OCI-LY3 (cell line): ENCODE results near the gene RNGTT.
"Not testable (repeated sequence)": the region's sequence is repeated elsewhere in the genome, so short reads cannot be mapped to it uniquely, and the experiment has no call there.

Experiments
- H2AFZ ChIP-seq: fragments of 200-600, 300-600 bp; shearing (Covaris generic); 2 replicates; pipeline ENCODE4 v1.6.0; 2014; ENCODE audit warnings: antibody characterized with exemption, low read depth, low read length
- H3K27ac ChIP-seq: fragments of 200-600, 300-600 bp; sonication (generic); 2 replicates; pipeline ENCODE4 v1.5.1; 2014; ENCODE audit warnings: mild to moderate bottlenecking, low read length, moderate library complexity, mixed read lengths
- H3K27me3 ChIP-seq: fragments of 200-600, 300-600 bp; sonication (generic); 2 replicates; pipeline ENCODE4 v1.6.1; 2014; ENCODE audit warnings: low read depth, low read length, mixed read lengths
- H3K36me3 ChIP-seq: fragments of 200-600, 300-600 bp; sonication (generic); replicated peaks from 2 replicates; pipeline ENCODE3; 2014; ENCODE audit warnings: low read depth, low read length, mixed read lengths
- H3K4me1 ChIP-seq: fragments of 300-600, 200-600 bp; sonication (generic); 2 replicates; pipeline ENCODE4 v1.6.1; 2014; ENCODE audit warnings: low read length, mixed read lengths
- H3K4me2 ChIP-seq: fragments of 200-600, 300-600 bp; sonication (generic); 2 replicates; pipeline ENCODE4 v1.6.1; 2014; ENCODE audit warnings: low read length, mixed read lengths
- H3K4me3 ChIP-seq: fragments of 300-600, 200-600 bp; sonication (generic); 2 replicates; pipeline ENCODE4 v1.5.1; 2014; ENCODE audit warnings: antibody characterized with exemption, mild to moderate bottlenecking, low read length, moderate library complexity
- H3K79me2 ChIP-seq: fragments of 300-600, 200-600 bp; shearing (Covaris generic); 2 replicates; pipeline ENCODE4 v1.6.1; 2014; ENCODE audit warnings: mild to moderate bottlenecking, low read length, mixed read lengths
- H3K9ac ChIP-seq: fragments of 300-600, 200-600 bp; shearing (Covaris generic); 2 replicates; pipeline ENCODE4 v1.6.0; 2014; ENCODE audit warnings: mild to moderate bottlenecking, low read length, moderate library complexity
- H3K9me3 ChIP-seq: fragments of 200-600, 300-600 bp; shearing (Covaris generic); 2 replicates; pipeline ENCODE4 v1.6.1; 2014; ENCODE audit warnings: low read length, mixed read lengths; ENCODE audit not compliant: insufficient read depth
- H4K20me1 ChIP-seq: fragments of 200-600, 300-600 bp; sonication (generic); 2 replicates; pipeline ENCODE4 v1.6.1; 2016; ENCODE audit warnings: low read length, mixed read lengths; ENCODE audit not compliant: insufficient read depth
- CTCF ChIP-seq: fragments of 200-600, 300-600 bp; sonication (generic); IDR thresholded peaks from 2 replicates; pipeline ENCODE4 v1.5.1; 2014; ENCODE audit warnings: antibody characterized with exemption, low read length, low read depth
- EZH2phosphoT487 ChIP-seq: fragments of 200-600 bp; shearing (Covaris generic); IDR thresholded peaks from 2 replicates; pipeline ENCODE4 v1.6.1; 2018; ENCODE audit warnings: antibody characterized with exemption, mixed run types, low read depth

RNGTT gene

GRCh38 chr6:88839280-88839679 is 124.1 kb downstream of the RNGTT start:
- Histone ChIP-seq H4K20me1 (peaks cover 5% of the 10 kb centered on the region), H3K79me2 (no peaks in the 10 kb centered on the region), H3K4me2 (no peak overlapping the region), H2AFZ (no peak overlapping the region), H3K27me3 (no peaks in the 10 kb centered on the region), H3K9me3 (no peaks in the 10 kb centered on the region), H3K27ac (no peak overlapping the region), H3K4me3 (no peak overlapping the region), H3K9ac (no peak overlapping the region), H3K36me3 (no peaks in the 10 kb centered on the region), H3K4me1 (peaks cover 25% of the 10 kb centered on the region)
- TF ChIP-seq EZH2phosphoT487 (no peak), CTCF (no peak)

GRCh38 chr6:88835210-88835609 is 128.2 kb downstream of the RNGTT start:
- Histone ChIP-seq H2AFZ (no peak overlapping the region), H3K9me3 (no peaks in the 10 kb centered on the region), H3K27me3 (no peaks in the 10 kb centered on the region), H3K36me3 (no peaks in the 10 kb centered on the region), H3K4me2 (no peak overlapping the region), H3K27ac (no peak overlapping the region), H3K4me3 (no peak overlapping the region), H4K20me1 (no peaks in the 10 kb centered on the region), H3K4me1 (peaks cover 5% of the 10 kb centered on the region), H3K9ac (no peak overlapping the region), H3K79me2 (no peaks in the 10 kb centered on the region)
- no peak for TF ChIP-seq EZH2phosphoT487
- no peak for TF ChIP-seq CTCF

GRCh38 chr6:88833071-88833470 is 130.3 kb downstream of the RNGTT start:
- H3K4me1 ChIP-seq, H3K27ac ChIP-seq, H3K9me3 ChIP-seq, H3K79me2 ChIP-seq, H3K36me3 ChIP-seq, H2AFZ ChIP-seq, H3K9ac ChIP-seq, H3K27me3 ChIP-seq, H3K4me2 ChIP-seq, H3K4me3 ChIP-seq, H4K20me1 ChIP-seq: not testable (repeated sequence)

GRCh38 chr6:88827599-88827998 is 135.8 kb downstream of the RNGTT start:
- H3K4me3 ChIP-seq, H2AFZ ChIP-seq, H4K20me1 ChIP-seq, H3K4me2 ChIP-seq, H3K36me3 ChIP-seq, H3K9me3 ChIP-seq, H3K4me1 ChIP-seq, H3K79me2 ChIP-seq, H3K27me3 ChIP-seq, H3K9ac ChIP-seq, H3K27ac ChIP-seq: not testable (repeated sequence)

- no peaks in the 10 kb centered on the region for H3K79me2 ChIP-seq
- H3K4me3 ChIP-seq, result no peak overlapping the region
- no peaks in the 10 kb centered on the region for H4K20me1 ChIP-seq
- H3K9me3 ChIP-seq, result no peaks in the 10 kb centered on the region
- H3K4me1 ChIP-seq, result peaks cover 6% of the 10 kb centered on the region; the same call in 1 of the 2 replicates
- no peak overlapping the region for H3K27ac ChIP-seq
- H2AFZ ChIP-seq, result no peak overlapping the region
- H3K4me2 ChIP-seq, result no peak overlapping the region
- no peak overlapping the region for H3K9ac ChIP-seq
- H3K27me3 ChIP-seq, result no peaks in the 10 kb centered on the region
- TF ChIP-seq EZH2phosphoT487 (no peak), CTCF (no peak)
- no peaks in the 10 kb centered on the region for H3K36me3 ChIP-seq
Observed at GRCh38 chr6:88825856-88826255, 137.6 kb downstream of the RNGTT start.
